Activated T-helper 17 cell treated with anti-CD3 and anti-CD28 coated beads, Interleukin-2, amount 50 U/mL, for 72 hours (primary cell): Measurements from ENCODE around the gene CDR2. TPM values are rescaled to one million over a fixed set of nuclear protein-coding genes. Genes with fewer than 3 reads are reported as not detected.
A peak's percentile ranks its signal among the peaks of the same experiment; 100 is the strongest.
"Not testable (repeated sequence)": the region's sequence is repeated elsewhere in the genome, so short reads cannot be mapped to it uniquely, and the experiment has no call there.

Experiments
- ATAC-seq: fragments of 150-1000 bp; cut with Tn5 transposase; replicated peaks from 2 replicates; pipeline ENCODE4 v1.10.0; 2021; ENCODE audit warnings: mild to moderate bottlenecking, moderate library complexity
- H3K27ac Mint-ChIP-seq: one replicate; pipeline ENCODE4 v1.8.0; 2022; ENCODE audit warnings: mixed read lengths
- H3K27me3 Mint-ChIP-seq: one replicate; pipeline ENCODE4 v1.8.0; 2022; ENCODE audit warnings: mixed read lengths
- H3K36me3 Mint-ChIP-seq: one replicate; pipeline ENCODE4 v1.8.0; 2022; ENCODE audit warnings: low read depth, mild to moderate bottlenecking, mixed read lengths
- H3K4me1 Mint-ChIP-seq: one replicate; pipeline ENCODE4 v1.8.0; 2022; ENCODE audit warnings: mixed read lengths
- H3K4me3 Mint-ChIP-seq: one replicate; pipeline ENCODE4 v1.8.0; 2022; ENCODE audit warnings: mild to moderate bottlenecking, mixed read lengths
- H3K9me3 Mint-ChIP-seq: one replicate; pipeline ENCODE4 v1.8.0; 2022; ENCODE audit warnings: mixed read lengths
- total RNA-seq, 2 donors: library from RNA; stranded (reverse); gene quantifications; one replicate each; pipeline ENCODE4 v1.2.3, GENCODE V29; 2022

Gene CDR2
- total RNA-seq, 2 donors from 2014 or later, result 26.3 to 41.0 TPM

DNA sequence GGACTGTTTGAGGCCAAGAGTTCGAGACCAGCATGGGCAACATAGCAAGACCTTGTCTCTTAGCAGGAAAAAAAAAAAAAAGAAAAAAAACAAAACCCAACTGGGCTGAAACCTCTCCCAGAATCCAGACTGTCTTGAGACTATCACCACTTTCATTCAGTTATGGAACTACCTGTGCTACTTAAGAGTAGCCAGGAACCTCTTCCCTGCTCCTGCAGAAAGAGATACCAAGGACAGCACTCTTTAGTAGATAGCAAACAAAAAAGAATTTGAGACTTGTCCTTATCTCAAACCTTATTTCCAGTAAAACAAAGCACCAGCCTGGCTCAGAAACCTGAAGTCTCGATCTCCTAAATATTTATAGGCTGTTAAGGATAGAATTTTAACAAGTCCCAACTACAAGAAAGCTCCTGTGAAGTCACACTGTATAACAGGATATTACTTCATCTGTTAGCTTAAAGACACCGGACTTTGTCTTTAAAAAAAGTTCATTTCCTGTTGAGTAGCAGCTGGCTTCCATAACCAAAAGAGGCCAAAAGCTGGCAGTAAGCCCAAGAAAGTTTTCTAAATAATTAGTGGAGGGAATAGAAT lies 5.1 kb downstream of the CDR2 start:
- Mint-ChIP-seq H3K4me1 (peaks cover 48% of the 10 kb centered on the region), H3K27me3 (no peaks in the 10 kb centered on the region), H3K4me3 (peak overlapping the region; percentile 99), H3K36me3 (peaks cover 68% of the 10 kb centered on the region), H3K27ac (peak overlapping the region; percentile 63), H3K9me3 (no peaks in the 10 kb centered on the region)
- no peak for ATAC-seq

DNA sequence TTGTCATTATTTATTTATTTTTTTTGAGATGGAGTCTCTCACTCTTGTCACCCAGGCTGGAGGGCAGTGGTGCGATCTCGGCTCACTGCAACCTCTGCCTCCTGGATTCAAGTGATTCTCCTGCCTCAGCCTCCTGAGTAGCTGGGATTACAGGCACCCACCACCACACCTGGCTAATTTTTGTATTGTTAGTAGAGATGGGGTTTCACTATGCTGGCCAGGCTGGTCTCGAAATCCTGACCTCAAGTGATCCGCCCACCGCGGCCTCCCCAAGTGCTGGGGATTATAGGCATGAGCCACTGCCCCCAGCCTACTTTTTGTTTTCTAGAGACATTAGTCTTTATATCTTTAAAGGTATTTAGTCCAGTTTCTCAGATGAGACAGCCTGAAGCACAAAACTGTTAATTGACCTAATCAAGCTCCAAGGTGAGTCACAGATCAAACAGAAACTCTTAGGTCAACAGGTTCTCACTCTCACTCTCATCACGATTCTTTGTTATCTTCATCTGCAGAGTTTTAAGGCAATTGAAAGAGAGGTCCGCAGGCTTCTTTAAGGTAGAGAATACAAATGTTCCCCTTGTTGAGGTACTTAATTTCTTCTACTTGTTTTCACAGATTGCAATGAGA lies 6.1 kb downstream of the CDR2 start:
- ATAC-seq, result peak; percentile 47
- not testable (repeated sequence) for H3K9me3 Mint-ChIP-seq

DNA sequence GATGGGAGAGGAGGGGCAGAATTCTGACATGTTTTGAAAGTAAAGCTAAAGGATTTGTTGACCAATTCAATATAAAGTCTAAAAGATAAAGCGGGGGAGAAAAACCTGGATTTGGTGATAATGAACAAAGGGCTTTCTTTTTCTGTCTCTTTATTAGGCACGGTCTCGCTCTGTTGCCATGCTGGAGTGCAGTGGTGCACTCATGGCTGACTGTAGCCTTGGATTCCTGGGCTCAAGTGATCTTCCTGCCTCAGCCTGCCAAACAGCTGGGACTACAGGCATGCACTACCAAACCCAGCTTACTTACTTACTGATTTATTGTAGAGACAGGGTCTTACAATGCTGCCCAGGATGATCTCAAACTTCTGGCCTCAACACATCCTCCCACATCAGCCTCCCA lies 7.5 kb downstream of the CDR2 start:
- no peaks in the 10 kb centered on the region for H3K9me3 Mint-ChIP-seq
- H3K4me3 Mint-ChIP-seq, result peak overlapping the region; percentile 23
- H3K4me1 Mint-ChIP-seq, result peaks cover 40% of the 10 kb centered on the region
- no peak for ATAC-seq
- H3K27ac Mint-ChIP-seq, result peak overlapping the region; percentile 76
- H3K27me3 Mint-ChIP-seq, result no peaks in the 10 kb centered on the region
- peaks cover 80% of the 10 kb centered on the region for H3K36me3 Mint-ChIP-seq

More for the DNA sequence above, 6.1 kb downstream of the CDR2 start:
- H3K27ac Mint-ChIP-seq, H3K27me3 Mint-ChIP-seq: not testable (repeated sequence)
- peaks cover 78% of the 10 kb centered on the region for H3K36me3 Mint-ChIP-seq
- peak overlapping the region; percentile 99 for H3K4me3 Mint-ChIP-seq
- H3K4me1 Mint-ChIP-seq, result peaks cover 51% of the 10 kb centered on the region

DNA sequence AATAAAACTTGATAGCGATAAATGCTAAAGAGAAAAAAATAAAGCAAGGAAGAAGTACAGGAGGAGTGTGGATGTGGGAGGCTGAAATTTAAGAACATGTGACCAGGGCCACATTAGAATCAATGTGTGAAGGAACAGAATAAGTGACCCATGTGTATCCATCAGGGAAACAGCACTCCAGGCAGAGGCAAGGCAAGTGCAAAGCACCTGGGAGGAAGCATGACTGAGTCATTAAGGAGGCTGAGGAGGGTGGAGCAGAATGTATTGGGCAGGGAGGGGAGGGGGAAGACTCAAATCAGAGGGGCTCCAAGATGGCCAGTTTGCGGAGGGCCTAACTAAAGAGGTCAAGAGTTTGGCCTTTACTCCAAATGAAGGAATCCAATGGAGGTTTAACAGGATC lies 8.0 kb downstream of the CDR2 start:
- peak overlapping the region; percentile 76 for H3K27ac Mint-ChIP-seq
- H3K4me3 Mint-ChIP-seq, result peak overlapping the region; percentile 23
- H3K27me3 Mint-ChIP-seq, result no peaks in the 10 kb centered on the region
- no peak for ATAC-seq
- peaks cover 37% of the 10 kb centered on the region for H3K4me1 Mint-ChIP-seq
- peaks cover 78% of the 10 kb centered on the region for H3K36me3 Mint-ChIP-seq
- no peaks in the 10 kb centered on the region for H3K9me3 Mint-ChIP-seq

DNA sequence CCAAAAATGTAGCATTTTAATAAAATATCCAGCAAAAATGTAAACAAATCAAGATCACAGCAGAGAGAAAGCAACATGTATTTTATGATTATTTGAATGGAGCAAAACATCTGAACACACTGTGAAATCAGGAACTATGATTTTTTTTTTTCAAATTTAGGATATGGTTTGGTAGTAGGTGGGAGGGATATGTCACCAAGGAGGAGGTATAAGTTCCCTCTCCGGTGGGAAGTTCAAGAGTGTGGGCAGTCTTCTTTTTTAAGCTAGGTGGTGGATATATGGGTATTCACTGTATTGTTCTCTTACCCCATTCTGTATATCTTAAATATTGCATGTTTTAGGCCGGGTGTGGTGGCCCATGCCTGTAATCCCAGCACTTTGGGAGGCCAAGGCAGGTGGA lies 10.2 kb downstream of the CDR2 start:
- no peaks in the 10 kb centered on the region for H3K27me3 Mint-ChIP-seq
- H3K9me3 Mint-ChIP-seq, result no peaks in the 10 kb centered on the region
- peaks cover 45% of the 10 kb centered on the region for H3K4me1 Mint-ChIP-seq
- peaks cover 73% of the 10 kb centered on the region for H3K36me3 Mint-ChIP-seq
- no peak overlapping the region for H3K4me3 Mint-ChIP-seq
- peak overlapping the region; percentile 71 for H3K27ac Mint-ChIP-seq
- ATAC-seq, result no peak

DNA sequence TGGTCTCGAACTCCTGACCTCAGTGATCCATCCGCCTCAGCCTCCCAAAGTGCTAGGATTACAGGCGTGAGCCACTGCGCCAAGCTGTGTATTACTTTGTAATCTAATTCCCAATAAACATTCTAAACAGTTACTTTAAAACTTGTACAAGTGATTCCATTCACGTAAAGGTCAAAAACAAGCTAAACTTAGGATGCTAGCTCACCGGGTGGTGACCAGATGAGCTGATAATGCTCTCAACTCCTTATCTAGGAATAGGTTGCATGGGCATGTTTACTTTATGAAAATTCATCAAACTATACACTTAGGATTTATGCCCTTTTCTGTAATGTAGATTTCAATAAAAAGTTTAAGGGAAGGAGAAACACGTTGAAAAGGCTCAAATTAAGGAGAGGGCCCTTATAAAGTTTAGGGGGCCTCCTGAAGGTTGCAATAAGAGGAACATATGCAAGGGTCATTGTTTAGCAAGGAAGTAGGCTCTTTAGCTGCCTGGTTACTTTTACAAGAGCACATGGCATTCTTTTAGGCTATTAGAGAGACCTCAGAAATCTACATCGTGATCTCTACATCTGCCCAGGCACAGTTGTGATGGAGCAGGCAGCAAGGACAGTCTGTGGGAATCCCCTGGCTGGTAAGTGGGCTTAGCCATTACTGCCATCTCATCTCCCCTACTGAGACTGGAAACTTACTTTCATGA lies 13.3 kb downstream of the CDR2 start:
- peak; percentile 21 for ATAC-seq
- Mint-ChIP-seq H3K9me3 (no peaks in the 10 kb centered on the region), H3K27ac (peak overlapping the region; percentile 76), H3K4me3 (peak overlapping the region; percentile 35), H3K27me3 (no peaks in the 10 kb centered on the region), H3K4me1 (peaks cover 41% of the 10 kb centered on the region), H3K36me3 (peaks cover 67% of the 10 kb centered on the region)

DNA sequence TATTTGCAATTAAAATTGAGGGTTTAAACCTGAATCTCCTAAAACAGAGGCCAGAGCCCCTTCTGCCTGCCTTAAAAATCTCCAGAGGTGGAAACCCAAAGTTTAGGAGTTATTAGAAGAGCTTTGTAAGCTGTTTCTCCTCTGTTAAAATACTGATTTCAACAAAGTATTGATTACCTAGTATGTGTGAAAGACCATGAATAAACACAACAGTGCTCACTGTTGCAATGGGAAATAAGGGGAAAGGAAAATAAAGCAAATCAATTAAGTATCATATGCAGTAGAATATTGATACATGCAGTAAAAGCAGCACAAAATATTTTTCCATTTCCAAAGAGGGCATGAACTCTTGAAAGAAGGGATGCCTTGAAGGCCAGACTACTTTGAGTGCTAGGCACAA lies 14.7 kb downstream of the CDR2 start:
- peak overlapping the region; percentile 33 for H3K4me3 Mint-ChIP-seq
- H3K27ac Mint-ChIP-seq, result peak overlapping the region; percentile 79
- no peak for ATAC-seq
- H3K9me3 Mint-ChIP-seq, result no peaks in the 10 kb centered on the region
- H3K27me3 Mint-ChIP-seq, result no peaks in the 10 kb centered on the region
- peaks cover 59% of the 10 kb centered on the region for H3K36me3 Mint-ChIP-seq
- peaks cover 40% of the 10 kb centered on the region for H3K4me1 Mint-ChIP-seq

DNA sequence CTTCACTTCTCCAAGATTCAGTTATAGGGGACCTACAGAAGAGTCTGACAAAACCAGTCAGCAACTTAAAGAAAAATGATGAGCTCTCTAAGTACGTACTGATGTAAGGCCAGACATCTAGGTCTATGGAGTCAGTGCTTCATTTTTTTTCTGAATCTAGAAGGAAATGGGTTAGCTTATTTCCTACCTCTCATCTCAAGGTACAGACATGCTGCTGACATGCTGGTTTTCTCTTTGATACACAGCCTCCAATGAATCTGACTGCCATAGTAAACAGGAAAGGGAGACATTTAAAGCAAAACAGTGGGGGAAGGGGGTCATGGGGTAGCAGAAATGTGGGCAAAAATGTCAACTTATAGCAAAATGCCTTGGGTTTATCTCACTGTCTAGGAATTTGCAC lies 16.4 kb downstream of the CDR2 start:
- ATAC-seq, result peak; percentile 38

DNA sequence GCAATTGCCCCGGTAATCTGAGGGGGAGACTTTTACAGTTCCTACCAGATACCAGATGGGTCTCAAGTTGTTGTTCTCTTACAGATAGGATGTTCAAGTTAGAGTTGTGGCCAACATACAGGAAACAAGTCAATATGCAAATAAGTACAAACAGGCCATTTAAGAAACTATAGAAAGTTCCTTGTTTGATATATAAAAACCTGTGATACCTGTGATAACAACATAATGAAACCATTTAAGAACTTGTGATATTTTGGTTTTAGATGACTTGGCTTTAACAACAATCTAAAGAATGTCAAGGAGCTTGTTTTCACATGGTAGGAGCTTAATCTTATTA lies 16.8 kb downstream of the CDR2 start:
- peak overlapping the region; percentile 90 for H3K27ac Mint-ChIP-seq
- H3K27me3 Mint-ChIP-seq, result no peaks in the 10 kb centered on the region
- H3K36me3 Mint-ChIP-seq, result peaks cover 41% of the 10 kb centered on the region
- H3K4me3 Mint-ChIP-seq, result peak overlapping the region; percentile 75
- H3K9me3 Mint-ChIP-seq, result no peaks in the 10 kb centered on the region
- H3K4me1 Mint-ChIP-seq, result peaks cover 49% of the 10 kb centered on the region
- ATAC-seq, result peak; percentile 54

More for the DNA sequence above, 16.4 kb downstream of the CDR2 start:
- no peaks in the 10 kb centered on the region for H3K9me3 Mint-ChIP-seq
- peak overlapping the region; percentile 75 for H3K4me3 Mint-ChIP-seq
- H3K4me1 Mint-ChIP-seq, result peaks cover 49% of the 10 kb centered on the region
- H3K36me3 Mint-ChIP-seq, result peaks cover 42% of the 10 kb centered on the region
- peak overlapping the region; percentile 90 for H3K27ac Mint-ChIP-seq
- H3K27me3 Mint-ChIP-seq, result no peaks in the 10 kb centered on the region

DNA sequence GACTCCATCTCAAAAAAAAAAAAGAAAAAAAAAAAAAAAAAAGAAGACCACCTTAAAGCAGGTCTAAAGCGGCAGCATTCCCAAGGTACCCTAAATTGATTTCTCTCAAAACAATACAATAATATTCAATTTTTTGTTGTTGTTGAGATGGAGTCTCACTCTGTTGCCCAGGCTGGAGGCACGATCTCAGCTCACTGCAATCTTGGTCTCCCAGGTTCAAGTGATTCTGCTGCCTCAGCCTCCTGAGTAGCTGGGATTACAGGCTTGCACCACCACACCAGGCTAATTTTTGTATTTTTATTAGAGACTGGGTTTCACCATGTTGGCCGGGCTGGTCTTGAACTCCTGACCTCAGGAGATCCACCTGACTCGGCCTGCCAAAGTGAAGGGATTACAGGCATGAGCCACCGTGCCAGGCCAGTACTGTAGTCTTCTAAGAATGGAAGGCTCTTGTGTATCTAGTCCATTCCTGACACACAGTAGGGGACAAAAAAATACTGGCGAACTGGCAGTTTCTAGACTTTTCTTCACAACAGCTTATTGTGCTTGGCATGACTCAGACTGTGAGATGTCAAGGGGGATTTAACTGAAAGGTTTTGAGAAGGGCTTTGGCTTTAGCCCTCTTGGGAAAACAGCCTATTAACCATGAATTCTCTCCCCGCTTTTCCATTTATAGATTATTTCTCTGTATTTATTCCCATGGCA lies 17.3 kb downstream of the CDR2 start:
- peak; percentile 57 for ATAC-seq
- H3K4me3 Mint-ChIP-seq, result peak overlapping the region; percentile 75
- H3K36me3 Mint-ChIP-seq, result peaks cover 41% of the 10 kb centered on the region
- peak overlapping the region; percentile 90 for H3K27ac Mint-ChIP-seq
- peaks cover 49% of the 10 kb centered on the region for H3K4me1 Mint-ChIP-seq
- no peaks in the 10 kb centered on the region for H3K27me3 Mint-ChIP-seq
- no peaks in the 10 kb centered on the region for H3K9me3 Mint-ChIP-seq

DNA sequence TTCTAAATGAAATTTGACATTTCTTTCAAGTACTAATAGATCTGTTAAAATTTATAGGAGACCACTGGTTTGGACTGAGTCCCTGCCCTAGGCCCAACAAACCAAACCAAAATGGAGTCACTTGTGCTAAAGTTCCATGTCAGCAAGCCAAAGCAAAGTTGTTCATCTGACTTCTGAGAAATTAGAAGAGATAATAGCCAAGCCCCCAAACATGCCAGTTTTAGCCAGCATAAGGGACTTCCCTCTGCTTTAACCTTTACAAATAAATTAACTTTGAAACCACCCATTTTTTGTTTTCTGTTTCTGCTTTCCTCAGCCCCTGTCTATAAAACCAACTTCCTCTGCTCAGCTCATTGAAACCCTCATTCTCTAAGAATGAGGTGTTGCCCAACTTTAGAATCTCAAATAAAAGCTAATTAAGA lies 18.9 kb downstream of the CDR2 start:
- Mint-ChIP-seq H3K4me3 (peak overlapping the region; percentile 63), H3K27me3 (no peaks in the 10 kb centered on the region), H3K9me3 (no peaks in the 10 kb centered on the region), H3K36me3 (peaks cover 47% of the 10 kb centered on the region), H3K4me1 (peaks cover 42% of the 10 kb centered on the region), H3K27ac (peak overlapping the region; percentile 75)
- peak; percentile 16 for ATAC-seq

DNA sequence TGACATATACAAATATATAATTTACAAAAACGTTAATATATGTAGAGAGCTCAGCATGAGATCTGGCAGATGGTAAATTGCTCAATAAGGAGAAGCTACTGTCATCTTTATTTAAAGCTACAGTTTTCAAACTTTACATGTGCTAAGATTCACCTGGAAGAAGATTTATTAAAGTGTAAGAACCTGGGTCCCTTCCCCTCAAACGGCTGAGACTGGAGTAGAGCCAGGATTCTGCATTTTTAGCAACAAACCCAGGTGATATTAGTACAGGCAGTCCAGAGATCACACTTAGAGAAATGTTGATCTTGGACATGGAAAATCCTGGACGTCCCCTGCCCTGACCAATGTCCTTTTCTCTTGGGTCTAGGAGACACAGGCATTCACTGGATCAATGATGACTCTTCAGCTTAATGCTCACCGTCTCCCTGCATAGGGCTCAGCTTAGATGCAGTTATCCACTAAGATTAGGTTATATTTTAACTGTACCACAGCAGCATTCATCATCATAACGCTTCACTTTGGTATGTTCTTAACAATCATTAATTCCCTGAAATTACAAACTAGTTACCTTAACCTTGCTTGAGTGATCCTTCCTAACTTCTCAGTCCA lies 20.4 kb downstream of the CDR2 start:
- ATAC-seq, result no peak
- Mint-ChIP-seq H3K27ac (peak overlapping the region; percentile 84), H3K9me3 (no peaks in the 10 kb centered on the region), H3K4me3 (peak overlapping the region; percentile 63), H3K4me1 (peaks cover 34% of the 10 kb centered on the region), H3K36me3 (peaks cover 53% of the 10 kb centered on the region), H3K27me3 (no peaks in the 10 kb centered on the region)

DNA sequence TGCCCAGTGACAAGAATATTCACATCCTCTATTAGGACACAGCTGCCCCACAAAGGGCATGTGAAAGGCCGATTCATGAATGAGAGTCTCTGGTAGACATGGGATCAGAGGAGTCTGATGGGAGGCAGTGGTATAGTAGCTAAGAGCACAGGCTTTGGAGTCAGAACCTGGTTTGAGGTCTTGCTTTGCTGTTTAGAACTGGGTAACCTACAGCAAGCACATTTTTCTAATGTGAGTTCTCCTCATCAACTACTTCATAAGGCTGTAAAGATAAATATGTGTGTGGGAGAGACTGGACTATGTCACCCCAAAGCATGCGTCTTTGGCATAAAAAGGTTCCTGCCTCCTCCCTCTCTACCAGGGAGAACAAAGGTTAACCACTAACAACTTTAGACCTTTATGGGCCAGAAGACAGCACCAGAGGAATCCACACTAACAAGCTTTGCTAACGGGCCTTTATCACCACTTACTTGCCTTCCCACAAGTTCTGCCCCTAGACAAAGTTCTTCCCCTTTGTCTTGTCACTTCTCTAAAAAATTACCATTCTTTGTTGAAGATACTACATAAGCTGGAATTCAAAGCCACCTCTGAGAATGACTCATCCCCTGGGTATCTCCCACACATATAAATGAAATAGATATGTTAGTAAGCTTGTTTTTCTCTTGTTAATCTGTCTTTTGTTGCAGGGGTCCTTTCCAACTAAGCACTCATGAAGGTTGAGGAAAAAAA lies 21.1 kb downstream of the CDR2 start:
- ATAC-seq, result peak; percentile 80
- peak overlapping the region; percentile 63 for H3K4me3 Mint-ChIP-seq
- H3K4me1 Mint-ChIP-seq, result peaks cover 34% of the 10 kb centered on the region
- H3K9me3 Mint-ChIP-seq, result no peaks in the 10 kb centered on the region
- no peaks in the 10 kb centered on the region for H3K27me3 Mint-ChIP-seq
- H3K36me3 Mint-ChIP-seq, result peaks cover 60% of the 10 kb centered on the region
- peak overlapping the region; percentile 84 for H3K27ac Mint-ChIP-seq

DNA sequence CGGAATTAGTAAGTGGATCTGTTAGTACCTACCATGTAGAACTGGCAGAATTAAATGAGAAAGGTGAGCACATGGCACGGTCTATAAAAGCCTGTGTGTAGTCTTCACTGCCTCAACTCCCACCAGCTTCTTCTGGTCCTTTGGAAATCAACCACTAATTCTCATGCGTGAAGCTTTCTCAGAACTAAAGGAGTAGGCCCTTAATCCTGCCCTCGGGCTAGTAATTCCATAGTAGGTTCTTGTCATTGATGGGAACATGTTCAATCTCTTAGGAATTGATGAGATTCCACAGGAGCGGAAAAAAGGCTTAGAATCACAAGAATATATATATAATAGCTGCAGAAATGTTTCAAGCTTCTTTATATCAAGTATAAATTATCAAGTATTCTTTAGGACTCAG lies 21.7 kb downstream of the CDR2 start:
- Mint-ChIP-seq H3K4me3 (peak overlapping the region; percentile 63), H3K4me1 (peaks cover 28% of the 10 kb centered on the region), H3K9me3 (no peaks in the 10 kb centered on the region), H3K36me3 (peaks cover 62% of the 10 kb centered on the region), H3K27ac (peak overlapping the region; percentile 84), H3K27me3 (no peaks in the 10 kb centered on the region)
- no peak for ATAC-seq
